Measurements from ENCODE around the gene EIF2D.

DNA sequence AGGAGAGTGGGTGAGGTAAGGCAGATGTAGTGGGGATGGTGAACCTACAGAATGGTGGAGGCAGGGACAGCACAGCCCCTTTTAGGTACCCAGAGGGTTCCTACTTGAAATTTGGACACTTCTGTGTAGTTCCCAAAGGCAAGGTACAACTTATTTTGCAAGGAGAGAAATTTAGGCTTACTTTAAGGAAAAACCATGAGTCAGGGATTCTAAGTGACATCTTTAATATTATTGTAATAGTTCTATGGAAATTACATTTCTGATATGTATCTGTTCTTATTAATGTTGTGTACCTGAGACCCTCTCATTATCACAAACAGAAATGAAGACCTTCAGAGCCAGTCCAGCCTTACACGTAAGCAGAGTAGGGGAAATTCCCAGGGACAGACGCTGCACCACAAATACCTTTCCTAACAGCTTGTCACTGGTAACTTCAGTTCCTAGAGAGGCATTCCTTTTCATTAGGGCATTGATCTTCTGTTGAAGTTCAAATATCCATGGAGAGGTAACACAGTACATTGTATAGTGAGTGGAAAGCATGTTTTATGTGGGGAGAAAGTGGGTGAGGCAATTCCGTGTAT lies 30.9 kb upstream of the EIF2D start:
- TF ChIP-seq GATA3 (IDR thresholded peaks at IDR 0.05; ENCODE audit: low read depth, low read length) (no peak), GATA2 (IDR thresholded peaks at IDR 0.05; ENCODE audit: low read depth, low read length) (no peak)
